Measurements from ENCODE around the gene DLG4.

DNA sequence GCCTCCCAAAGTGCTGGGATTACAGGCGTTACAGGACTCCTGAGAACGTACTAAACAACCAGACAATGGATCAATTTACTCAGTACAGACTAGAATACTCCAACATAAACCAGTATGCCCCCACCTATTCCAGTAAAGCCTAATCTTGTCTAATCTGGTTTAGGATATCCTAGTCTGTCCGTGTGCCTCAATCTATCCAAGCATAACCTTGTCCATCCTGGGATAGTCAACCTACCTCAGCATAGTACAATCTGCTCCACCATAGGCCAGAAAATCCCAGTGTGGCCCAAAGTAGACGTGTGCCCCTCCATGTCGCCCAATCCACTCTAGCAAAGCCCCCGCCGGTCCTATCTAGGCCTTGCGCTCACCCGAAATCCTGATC lies 14.1 kb upstream of the DLG4 start:
- TF ChIP-seq POLR2A (IDR thresholded peaks at IDR 0.05) (no peak), CTCF (IDR thresholded peaks at IDR 0.05) (no peak), EP300 (IDR thresholded peaks at IDR 0.05) (no peak)

Measured in ovary (tissue), 3 donors.